ENCODE data around the gene KCNJ16. TPM values are rescaled to one million over a fixed set of nuclear protein-coding genes. Genes with fewer than 3 reads are reported as not detected.

Gene KCNJ16
- total and polyA plus RNA-seq, 8 donors = 20.5 to 65.2 (median 28.4) TPM

GRCh38 chr17:70172449-70172848 is 97.4 kb downstream of the KCNJ16 start:
- no peak overlapping the region for H3K4me3 ChIP-seq
- H3K9me3 ChIP-seq = no peaks in the 10 kb centered on the region
- intact Hi-C loops (cut with DNase I) = no loop called here
- DNase-seq = no peak
- ATAC-seq = no peak
- no peaks in the 10 kb centered on the region for H3K36me3 ChIP-seq
- H3K4me1 ChIP-seq = peaks cover 0 to 5% (median 3%) of the 10 kb centered on the region in 3 donors
- H3K27me3 ChIP-seq = no peaks in the 10 kb centered on the region
- FAIRE-seq = no peak
- 73 to 74% methylated on average over 2 of the region's 2 CpGs for WGBS, 2 donors
- no peak for TF ChIP-seq CTCF (IDR thresholded peaks at IDR 0.05)
- H3K27ac ChIP-seq = no peak overlapping the region

- ATAC-seq (no peak), FAIRE-seq (no peak)
Observed at GRCh38 chr17:70172923-70173322, 97.9 kb downstream of the KCNJ16 start.

GRCh38 chr17:70173681-70174080 is 98.7 kb downstream of the KCNJ16 start:
- ATAC-seq (no peak), FAIRE-seq (no peak), DNase-seq (no peak)
- no peaks in the 10 kb centered on the region for H3K9me3 ChIP-seq
- intact Hi-C loops (cut with DNase I) = no loop called here
- H3K4me3 ChIP-seq = no peak overlapping the region
- H3K4me1 ChIP-seq = peaks cover 0 to 5% (median 3%) of the 10 kb centered on the region in 3 donors
- TF ChIP-seq CTCF (IDR thresholded peaks at IDR 0.05) = no peak
- no peaks in the 10 kb centered on the region for H3K27me3 ChIP-seq
- 61 to 62% methylated on average over 4 of the region's 4 CpGs for WGBS, 2 donors
- no peak overlapping the region for H3K27ac ChIP-seq
- no peaks in the 10 kb centered on the region for H3K36me3 ChIP-seq

More at GRCh38 chr17:70172923-70173322, 97.9 kb downstream of the KCNJ16 start:
- no peaks in the 10 kb centered on the region for H3K27me3 ChIP-seq
- WGBS, 2 donors = 75 to 82% methylated on average over 2 of the region's 2 CpGs
- no peak for DNase-seq
- no peaks in the 10 kb centered on the region for H3K36me3 ChIP-seq
- no peaks in the 10 kb centered on the region for H3K9me3 ChIP-seq
- H3K27ac ChIP-seq = no peak overlapping the region
- no peak for TF ChIP-seq CTCF (IDR thresholded peaks at IDR 0.05)
- no peak overlapping the region for H3K4me3 ChIP-seq
- peaks cover 0 to 5% (median 3%) of the 10 kb centered on the region in 3 donors for H3K4me1 ChIP-seq
- intact Hi-C loops (cut with DNase I) = no loop called here

GRCh38 chr17:70181376-70181775 is 106.4 kb downstream of the KCNJ16 start:
- H3K4me3 ChIP-seq = no peak overlapping the region
- no peak overlapping the region for H3K27ac ChIP-seq
- WGBS, 2 donors = 78 to 89% methylated on average over 5 of the region's 5 CpGs
- H3K27me3 ChIP-seq = no peaks in the 10 kb centered on the region
- no peaks in the 10 kb centered on the region for H3K36me3 ChIP-seq
- no peaks in the 10 kb centered on the region for H3K4me1 ChIP-seq
- ATAC-seq = no peak
- intact Hi-C loops (cut with DNase I) = no loop called here
- H3K9me3 ChIP-seq = no peaks in the 10 kb centered on the region
- DNase-seq = no peak
- FAIRE-seq = no peak
- no peak for TF ChIP-seq CTCF (IDR thresholded peaks at IDR 0.05)

- no peak overlapping the region for H3K4me3 ChIP-seq
- TF ChIP-seq CTCF (IDR thresholded peaks at IDR 0.05) = no peak
- H3K36me3 ChIP-seq = no peaks in the 10 kb centered on the region
- FAIRE-seq (no peak), ATAC-seq (no peak), DNase-seq (no peak)
- no peaks in the 10 kb centered on the region for H3K27me3 ChIP-seq
- 79 to 84% methylated on average over 3 of the region's 3 CpGs for WGBS, 2 donors
- intact Hi-C loops (cut with DNase I) = no loop called here
- H3K4me1 ChIP-seq = no peaks in the 10 kb centered on the region
- no peak overlapping the region for H3K27ac ChIP-seq
- no peaks in the 10 kb centered on the region for H3K9me3 ChIP-seq
Observed at GRCh38 chr17:70181866-70182265, 106.8 kb downstream of the KCNJ16 start.
